Bronchial epithelial cell (primary cell): Measurements from ENCODE around the gene CRACDL. TPM values are rescaled to one million over a fixed set of nuclear protein-coding genes. Genes with fewer than 3 reads are reported as not detected.
A peak's percentile ranks its signal among the peaks of the same experiment; 100 is the strongest.

Experiments used
- DNase-seq: peaks from one replicate; pipeline ENCODE4 v3.0.0-alpha.2; 2010; ENCODE audit warnings: low read depth
- FAIRE-seq: peaks from 2 replicates; lab custom pipeline; 2011; peaks lifted over from hg19 to GRCh38; lab: Jason Lieb, UNC
- H3K27me3 ChIP-seq: 2 replicates; pipeline ENCODE4 v1.5.1; 2011; ENCODE audit warnings: low read length; ENCODE audit not compliant: control insufficient read depth, insufficient read depth
- H3K36me3 ChIP-seq: 2 replicates; pipeline ENCODE4 v1.5.1; 2011; ENCODE audit warnings: low read length; ENCODE audit not compliant: control insufficient read depth, insufficient read depth
- H3K4me3 ChIP-seq: 2 replicates; pipeline ENCODE4 v1.5.1; 2011; ENCODE audit warnings: mild to moderate bottlenecking, low read depth, low read length, control low read depth
- CTCF ChIP-seq: IDR thresholded peaks from 2 replicates; pipeline ENCODE4 v1.5.1; 2011; ENCODE audit warnings: mild to moderate bottlenecking, moderate library complexity, low read length, control low read depth, inconsistent platforms; ENCODE audit not compliant: insufficient read depth, severe bottlenecking
- total RNA-seq: library from RNA; depleted of rRNA; stranded (reverse); fragments of >200 nt; gene quantifications from 2 replicates; pipeline ENCODE4 v1.2.1, GENCODE V29; 2014

CRACDL gene
- total RNA-seq, 1 donor from 2014 or later: 0.26 TPM

- DNase-seq: no peak
- no peak for TF ChIP-seq CTCF
- Histone ChIP-seq H3K4me3 (no peak overlapping the region), H3K36me3 (no peaks in the 10 kb centered on the region), H3K27me3 (no peaks in the 10 kb centered on the region)
- FAIRE-seq: no peak
These were observed 42.1 kb downstream of the CRACDL start for GRCh38 chr2:98893911-98894321.

- Histone ChIP-seq H3K4me3 (no peak overlapping the region), H3K27me3 (no peaks in the 10 kb centered on the region), H3K36me3 (no peaks in the 10 kb centered on the region)
- no peak for FAIRE-seq
- DNase-seq: no peak
- TF ChIP-seq CTCF: no peak
These were observed 43.2 kb downstream of the CRACDL start for GRCh38 chr2:98892871-98893270.

DNA sequence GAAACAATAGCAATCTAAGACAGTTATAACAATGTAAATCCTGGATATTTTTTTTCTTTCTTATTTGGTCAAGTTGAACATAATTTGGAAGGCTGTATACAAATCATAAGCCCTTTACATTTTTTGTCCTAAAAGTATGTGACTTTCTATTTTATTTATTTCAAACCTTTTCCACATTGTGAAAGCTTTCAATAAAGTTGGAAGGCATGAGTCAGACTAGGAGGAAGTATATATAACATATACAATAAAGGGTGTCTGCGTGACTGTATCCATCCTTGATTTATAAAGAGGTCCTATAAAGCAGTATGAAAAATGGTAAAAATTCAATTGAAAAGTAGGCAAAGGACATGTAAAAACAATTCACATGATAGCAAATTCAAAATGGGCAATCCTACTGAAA lies 44.4 kb downstream of the CRACDL start:
- DNase-seq (no peak), FAIRE-seq (no peak)
- no peak for TF ChIP-seq CTCF
- Histone ChIP-seq H3K4me3 (no peak overlapping the region), H3K36me3 (no peaks in the 10 kb centered on the region), H3K27me3 (no peaks in the 10 kb centered on the region)

GRCh38 chr2:98886066-98886554 lies 49.9 kb downstream of the CRACDL start:
- FAIRE-seq (no peak), DNase-seq (no peak)
- H3K4me3 ChIP-seq: no peak overlapping the region
- H3K27me3 ChIP-seq: no peaks in the 10 kb centered on the region
- H3K36me3 ChIP-seq: no peaks in the 10 kb centered on the region
- TF ChIP-seq CTCF: no peak

DNA sequence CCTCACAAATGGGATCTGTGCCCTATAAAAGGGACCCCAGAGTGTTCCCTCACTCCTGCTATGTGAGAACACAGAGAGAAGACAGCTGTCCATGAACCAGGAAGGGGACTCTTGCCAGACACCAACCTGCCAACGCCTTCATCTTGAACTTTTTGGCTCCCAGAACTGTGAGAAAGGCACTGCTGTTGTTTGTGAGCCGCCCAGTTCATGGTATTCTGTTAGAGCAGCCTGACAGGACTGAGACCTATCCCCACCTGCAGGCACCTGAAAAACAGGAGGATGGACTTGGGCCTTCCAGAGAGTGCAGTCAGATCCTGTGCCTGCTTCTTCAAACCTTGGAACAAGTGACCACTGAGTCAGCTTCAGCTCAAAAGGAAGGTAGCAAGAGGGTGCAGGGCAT lies 51.4 kb downstream of the CRACDL start:
- Histone ChIP-seq H3K36me3 (no peaks in the 10 kb centered on the region), H3K27me3 (no peaks in the 10 kb centered on the region), H3K4me3 (no peak overlapping the region)
- TF ChIP-seq CTCF: no peak
- no peak for FAIRE-seq
- no peak for DNase-seq

DNA sequence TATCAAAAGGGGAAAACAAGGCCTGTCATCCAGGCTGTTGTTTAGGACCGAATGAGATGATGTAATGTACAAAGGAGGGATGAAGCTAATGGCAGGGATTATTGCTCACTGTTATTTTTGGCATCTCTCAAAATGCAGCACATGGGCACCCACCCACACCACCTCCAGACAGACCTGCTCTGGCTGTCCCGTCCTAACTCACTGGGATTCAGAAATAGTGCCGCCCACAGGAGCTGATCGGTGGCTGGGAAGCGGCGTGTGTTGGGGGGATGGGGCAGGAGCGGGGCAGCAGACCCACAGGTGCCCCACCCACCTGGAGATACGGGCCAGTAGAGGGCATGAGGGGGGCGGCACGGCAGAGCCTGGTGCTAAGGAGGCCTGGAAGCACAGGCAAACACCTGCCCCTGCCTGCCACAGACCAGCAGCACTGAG lies 52.2 kb downstream of the CRACDL start:
- FAIRE-seq (peak; percentile 47), DNase-seq (no peak)
- H3K4me3 ChIP-seq: no peak overlapping the region
- no peaks in the 10 kb centered on the region for H3K36me3 ChIP-seq
- TF ChIP-seq CTCF: no peak
- H3K27me3 ChIP-seq: no peaks in the 10 kb centered on the region
